ENCODE measurements around the gene NCSTN.

The NCSTN gene

DNA sequence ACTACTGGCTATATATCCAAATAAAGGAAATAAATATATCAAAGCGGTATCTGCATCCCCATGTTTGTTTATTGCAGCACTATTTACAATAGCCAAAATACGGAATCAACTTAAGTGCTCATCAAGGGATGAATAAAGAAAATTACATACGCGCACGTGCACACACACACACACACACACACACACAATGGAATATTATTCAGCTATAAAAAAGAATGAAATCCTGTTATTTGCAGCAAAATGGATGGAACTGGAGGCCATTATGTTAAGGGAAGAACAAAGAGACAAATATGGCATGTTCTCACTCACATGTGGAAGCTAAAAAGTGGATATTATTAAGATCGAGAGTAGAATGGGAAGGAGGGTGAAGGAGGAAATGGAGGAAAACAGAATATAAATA lies 20.4 kb upstream of the NCSTN start:
- Histone ChIP-seq H3K36me3 (ENCODE audit: insufficient read depth) (peaks cover 55% of the 10 kb centered on the region; the same call in 1 of the 2 replicates), H4K20me1 (ENCODE audit: insufficient read depth) (no peaks in the 10 kb centered on the region), H3K4me1 (ENCODE audit: low read depth, poor library complexity, severe bottlenecking) (peaks cover 6% of the 10 kb centered on the region), H3K4me2 (no peak overlapping the region), H3K79me2 (ENCODE audit: insufficient read depth, low read depth) (peaks cover 32% of the 10 kb centered on the region), H3K4me3 (IDR thresholded peaks at IDR 0.05; ENCODE audit: insufficient read depth, low read depth, low read length) (no peak overlapping the region), H3K27me3 (ENCODE audit: insufficient read depth, low read depth) (no peaks in the 10 kb centered on the region), H3K9ac (no peak overlapping the region), H2AFZ (ENCODE audit: low read depth) (no peak overlapping the region), H3K27ac (no peak overlapping the region)
- TF ChIP-seq, protein P1, sequence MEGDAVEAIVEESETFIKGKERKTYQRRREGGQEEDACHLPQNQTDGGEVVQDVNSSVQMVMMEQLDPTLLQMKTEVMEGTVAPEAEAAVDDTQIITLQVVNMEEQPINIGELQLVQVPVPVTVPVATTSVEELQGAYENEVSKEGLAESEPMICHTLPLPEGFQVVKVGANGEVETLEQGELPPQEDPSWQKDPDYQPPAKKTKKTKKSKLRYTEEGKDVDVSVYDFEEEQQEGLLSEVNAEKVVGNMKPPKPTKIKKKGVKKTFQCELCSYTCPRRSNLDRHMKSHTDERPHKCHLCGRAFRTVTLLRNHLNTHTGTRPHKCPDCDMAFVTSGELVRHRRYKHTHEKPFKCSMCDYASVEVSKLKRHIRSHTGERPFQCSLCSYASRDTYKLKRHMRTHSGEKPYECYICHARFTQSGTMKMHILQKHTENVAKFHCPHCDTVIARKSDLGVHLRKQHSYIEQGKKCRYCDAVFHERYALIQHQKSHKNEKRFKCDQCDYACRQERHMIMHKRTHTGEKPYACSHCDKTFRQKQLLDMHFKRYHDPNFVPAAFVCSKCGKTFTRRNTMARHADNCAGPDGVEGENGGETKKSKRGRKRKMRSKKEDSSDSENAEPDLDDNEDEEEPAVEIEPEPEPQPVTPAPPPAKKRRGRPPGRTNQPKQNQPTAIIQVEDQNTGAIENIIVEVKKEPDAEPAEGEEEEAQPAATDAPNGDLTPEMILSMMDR (conservative IDR thresholded peaks at IDR 0.05; ENCODE audit: low read depth, low read length) = no peak

DNA sequence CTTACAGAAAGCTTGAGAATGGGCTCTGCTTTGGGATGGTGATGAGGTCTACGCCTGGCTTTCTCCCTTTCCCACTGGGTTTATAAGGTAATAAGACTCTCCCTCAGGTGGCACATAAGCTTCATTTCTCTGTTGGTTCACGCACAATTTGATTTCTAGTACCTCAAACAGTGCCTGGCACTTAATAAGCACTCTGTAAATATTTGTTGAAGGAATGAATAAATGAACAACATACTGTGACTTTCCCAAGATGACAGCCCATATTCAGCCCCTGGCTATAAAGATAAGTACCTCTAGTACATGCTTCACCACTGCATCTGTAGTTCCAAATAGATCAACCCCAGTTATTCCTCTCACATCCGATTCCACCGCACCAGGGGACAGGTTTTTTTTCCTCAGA lies 17.9 kb upstream of the NCSTN start:
- no peak overlapping the region for H3K4me3 ChIP-seq (IDR thresholded peaks at IDR 0.05; ENCODE audit: insufficient read depth, low read depth, low read length)
- no peak overlapping the region for H3K4me2 ChIP-seq
- no peak overlapping the region for H3K27ac ChIP-seq
- H4K20me1 ChIP-seq (ENCODE audit: insufficient read depth) = no peaks in the 10 kb centered on the region
- H3K79me2 ChIP-seq (ENCODE audit: insufficient read depth, low read depth) = peaks cover 24% of the 10 kb centered on the region
- TF ChIP-seq, protein P1 (conservative IDR thresholded peaks at IDR 0.05; ENCODE audit: low read depth, low read length) = no peak
- no peak overlapping the region for H3K9ac ChIP-seq
- peaks cover 48% of the 10 kb centered on the region; the same call in 1 of the 2 replicates for H3K36me3 ChIP-seq (ENCODE audit: insufficient read depth)
- H3K27me3 ChIP-seq (ENCODE audit: insufficient read depth, low read depth) = no peaks in the 10 kb centered on the region
- peaks cover 6% of the 10 kb centered on the region for H3K4me1 ChIP-seq (ENCODE audit: low read depth, poor library complexity, severe bottlenecking)
- no peak overlapping the region for H2AFZ ChIP-seq (ENCODE audit: low read depth)

DNA sequence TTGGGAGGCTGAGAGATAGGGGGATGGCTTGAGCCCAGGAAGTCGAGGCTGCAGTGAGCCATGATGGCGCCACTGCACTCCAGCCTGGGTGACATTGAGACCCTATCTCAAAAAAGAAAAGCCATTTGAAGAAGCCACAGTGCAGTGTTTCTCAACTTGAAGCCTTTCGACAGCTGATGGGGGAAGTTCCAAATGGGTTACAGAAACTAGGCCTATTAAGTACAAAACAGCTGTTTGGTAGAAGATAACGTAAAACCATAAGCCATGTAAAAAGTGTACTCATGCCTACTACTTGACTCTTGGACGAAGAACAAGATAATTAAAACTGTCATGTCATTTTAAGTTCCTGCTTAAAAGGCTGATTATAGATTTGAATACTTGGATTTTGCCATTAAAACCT lies 16.8 kb upstream of the NCSTN start:
- peaks cover 5% of the 10 kb centered on the region for H3K4me1 ChIP-seq (ENCODE audit: low read depth, poor library complexity, severe bottlenecking)
- no peak overlapping the region for H3K27ac ChIP-seq
- TF ChIP-seq, protein P1 (conservative IDR thresholded peaks at IDR 0.05; ENCODE audit: low read depth, low read length) = no peak
- no peak overlapping the region for H3K4me3 ChIP-seq (IDR thresholded peaks at IDR 0.05; ENCODE audit: insufficient read depth, low read depth, low read length)
- H2AFZ ChIP-seq (ENCODE audit: low read depth) = no peak overlapping the region
- no peak overlapping the region for H3K4me2 ChIP-seq
- peaks cover 51% of the 10 kb centered on the region; the same call in 1 of the 2 replicates for H3K36me3 ChIP-seq (ENCODE audit: insufficient read depth)
- peaks cover 14% of the 10 kb centered on the region; the same call in 1 of the 2 replicates for H3K79me2 ChIP-seq (ENCODE audit: insufficient read depth, low read depth)
- no peaks in the 10 kb centered on the region for H3K27me3 ChIP-seq (ENCODE audit: insufficient read depth, low read depth)
- H3K9ac ChIP-seq = no peak overlapping the region
- H4K20me1 ChIP-seq (ENCODE audit: insufficient read depth) = no peaks in the 10 kb centered on the region

DNA sequence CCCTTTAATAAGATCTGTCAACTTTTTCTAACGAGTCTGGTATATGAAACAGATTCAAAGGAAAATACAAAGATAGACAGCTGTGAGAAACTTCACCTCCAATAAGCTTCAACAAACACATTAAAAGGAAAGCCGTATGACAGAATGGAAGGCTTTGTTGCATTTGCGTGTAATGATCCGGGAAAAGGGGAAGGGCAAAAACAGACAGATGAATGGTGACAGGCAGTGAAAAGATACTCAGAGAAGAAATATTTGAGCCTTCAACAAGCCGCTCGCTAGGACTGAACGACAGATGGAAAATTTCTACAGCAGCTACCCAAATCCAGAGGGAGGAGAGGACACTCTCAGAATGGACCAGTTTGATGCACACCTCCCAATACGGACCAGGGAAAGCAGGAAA lies 15.0 kb upstream of the NCSTN start:
- H3K27me3 ChIP-seq (ENCODE audit: insufficient read depth, low read depth) = no peaks in the 10 kb centered on the region
- H3K27ac ChIP-seq = no peak overlapping the region
- no peak overlapping the region for H3K4me3 ChIP-seq (IDR thresholded peaks at IDR 0.05; ENCODE audit: insufficient read depth, low read depth, low read length)
- no peaks in the 10 kb centered on the region for H3K4me1 ChIP-seq (ENCODE audit: low read depth, poor library complexity, severe bottlenecking)
- H2AFZ ChIP-seq (ENCODE audit: low read depth) = no peak overlapping the region
- H3K79me2 ChIP-seq (ENCODE audit: insufficient read depth, low read depth) = 0 out of 2 replicates have a peak, but pooled peaks cover 5% of the 10 kb centered on the region
- TF ChIP-seq, protein P1 (conservative IDR thresholded peaks at IDR 0.05; ENCODE audit: low read depth, low read length) = no peak
- no peak overlapping the region for H3K9ac ChIP-seq
- H4K20me1 ChIP-seq (ENCODE audit: insufficient read depth) = no peaks in the 10 kb centered on the region
- H3K36me3 ChIP-seq (ENCODE audit: insufficient read depth) = peaks cover 55% of the 10 kb centered on the region; the same call in 1 of the 2 replicates
- H3K4me2 ChIP-seq = no peak overlapping the region
